Measurements from ENCODE around the gene PAF1.

DNA sequence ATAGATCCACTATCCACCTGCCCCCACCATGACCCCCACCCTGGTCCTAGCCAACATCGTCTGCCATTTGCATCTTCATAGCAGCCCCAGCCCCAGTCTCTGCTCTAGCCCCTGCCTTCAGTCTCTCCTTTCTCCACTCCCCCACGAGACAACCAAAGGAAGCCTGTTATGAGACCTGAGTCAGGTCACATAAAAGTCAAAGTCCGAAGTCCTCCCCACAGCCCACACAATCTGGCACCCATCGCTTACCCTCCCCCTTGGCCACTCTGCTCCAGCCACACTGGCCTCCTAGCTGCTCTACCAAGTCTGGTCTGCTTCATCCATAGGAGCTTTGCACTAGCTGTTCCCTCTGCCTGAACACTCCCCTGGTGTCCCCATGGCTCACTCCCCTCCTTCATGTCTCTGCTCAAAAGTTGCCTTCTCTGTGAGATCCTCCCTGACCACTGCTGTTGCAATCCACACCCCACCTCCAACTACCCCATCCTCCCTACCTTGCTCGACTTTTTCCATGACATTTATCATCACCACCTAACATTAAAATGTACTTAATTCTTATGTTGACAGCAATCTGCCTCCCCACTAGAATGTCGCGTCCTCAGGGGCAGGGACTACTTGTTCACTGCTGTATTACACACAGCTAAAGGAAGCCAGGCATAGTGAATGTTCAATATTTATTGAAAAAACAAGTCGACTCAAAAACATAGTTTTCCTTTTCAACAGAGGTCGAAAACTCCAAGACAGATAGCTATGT lies 20.4 kb upstream of the PAF1 start:
- TF ChIP-seq, protein P1, sequence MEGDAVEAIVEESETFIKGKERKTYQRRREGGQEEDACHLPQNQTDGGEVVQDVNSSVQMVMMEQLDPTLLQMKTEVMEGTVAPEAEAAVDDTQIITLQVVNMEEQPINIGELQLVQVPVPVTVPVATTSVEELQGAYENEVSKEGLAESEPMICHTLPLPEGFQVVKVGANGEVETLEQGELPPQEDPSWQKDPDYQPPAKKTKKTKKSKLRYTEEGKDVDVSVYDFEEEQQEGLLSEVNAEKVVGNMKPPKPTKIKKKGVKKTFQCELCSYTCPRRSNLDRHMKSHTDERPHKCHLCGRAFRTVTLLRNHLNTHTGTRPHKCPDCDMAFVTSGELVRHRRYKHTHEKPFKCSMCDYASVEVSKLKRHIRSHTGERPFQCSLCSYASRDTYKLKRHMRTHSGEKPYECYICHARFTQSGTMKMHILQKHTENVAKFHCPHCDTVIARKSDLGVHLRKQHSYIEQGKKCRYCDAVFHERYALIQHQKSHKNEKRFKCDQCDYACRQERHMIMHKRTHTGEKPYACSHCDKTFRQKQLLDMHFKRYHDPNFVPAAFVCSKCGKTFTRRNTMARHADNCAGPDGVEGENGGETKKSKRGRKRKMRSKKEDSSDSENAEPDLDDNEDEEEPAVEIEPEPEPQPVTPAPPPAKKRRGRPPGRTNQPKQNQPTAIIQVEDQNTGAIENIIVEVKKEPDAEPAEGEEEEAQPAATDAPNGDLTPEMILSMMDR (IDR thresholded peaks at IDR 0.05), result no peak
- TF ChIP-seq POLR2AphosphoS5 (IDR thresholded peaks at IDR 0.05; ENCODE audit: insufficient read depth in 1 of 2, low read depth in 1 of 2), result peak in 1 of 2 donors; percentile 21
